Heart right ventricle (tissue), 16 donors: Measurements from ENCODE around the gene TATDN2. TPM values are rescaled to one million over a fixed set of nuclear protein-coding genes. Genes with fewer than 3 reads are reported as not detected.

Experiments used
- ATAC-seq, 8 donors: fragments of 200-7000 bp; cut with Tn5 transposase; one replicate each; pipeline ENCODE4 v1.9.1; 2020; ENCODE audit warnings: mild to moderate bottlenecking in 8 of 8, moderate library complexity in 8 of 8, moderate number of reproducible peaks in 1 of 8
- DNase-seq, 2 donors: peaks; one replicate each; pipeline ENCODE4 v3.0.0-alpha.2; 2020
- H3K27ac ChIP-seq, 10 donors: fragments of 200-600 bp; sonication (generic) in 2 of 10; one replicate each; pipeline versions ENCODE4 v1.5.0 to v1.8.0; 2020 to 2022; ENCODE audit warnings: mild to moderate bottlenecking in 3 of 10
- H3K27me3 ChIP-seq, 7 donors: fragments of 200-600 bp; one replicate each; pipeline ENCODE4 v1.8.0; 2021 to 2022; ENCODE audit warnings: mild to moderate bottlenecking in 2 of 7
- H3K36me3 ChIP-seq, 9 donors: fragments of 200-600 bp; sonication (generic) in 1 of 9; one replicate each; pipeline versions ENCODE4 v1.5.0 to v1.8.0; 2020 to 2022; ENCODE audit warnings: mild to moderate bottlenecking in 2 of 9
- H3K4me1 ChIP-seq, 9 donors: fragments of 200-600 bp; sonication (generic) in 1 of 9; one replicate each; pipeline versions ENCODE4 v1.5.0 to v1.8.0; 2020 to 2022; ENCODE audit warnings: mild to moderate bottlenecking in 4 of 9
- H3K4me3 ChIP-seq, 10 donors: fragments of 200-600 bp; sonication (generic) in 2 of 10; one replicate each; pipeline versions ENCODE4 v1.5.0 to v1.8.0; 2020 to 2022; ENCODE audit warnings: mild to moderate bottlenecking in 7 of 10, moderate library complexity in 2 of 10
- H3K9me3 ChIP-seq, 11 donors: fragments of 200-600 bp in 10 of 11; sonication (generic) in 2 of 11; one replicate each; pipeline versions ENCODE4 v1.5.0 to v1.8.0; 2013 to 2022; ENCODE audit warnings: mild to moderate bottlenecking in 2 of 11, control low read depth in 1 of 11, moderate library complexity in 1 of 11
- WGBS, 2 donors: extraction: QIAGEN DNeasy Blood & Tissue Kit; methylation state at CpG; one replicate each; pipeline ENCODE4 v1.1.7; 2013; ENCODE audit warnings: inconsistent platforms in 1 of 2; 5-methylcytosine and 5-hydroxymethylcytosine counted together
- intact Hi-C, 10 donors: fragments of 100-400 bp; cut with DNase I; formaldehyde crosslinking; loops; one replicate each; pipeline versions ENCODE4 v1.11.1 to v1.14.2; 2022
- polyA plus RNA-seq, 2 donors: library from polyadenylated mRNA; stranded (reverse); fragments of 200-250 nt; gene quantifications; one replicate each; pipeline ENCODE4 v1.2.3, GENCODE V29; 2013
- total RNA-seq, 10 donors: library from RNA; stranded (reverse); fragmentation: NEBNext Ultra II Directional in 3 of 10; extraction: Animal tissue kit (Norgen Biotek cat#: 25700) in 3 of 10; gene quantifications; one replicate each; pipeline versions ENCODE4 v1.2.1 to v1.2.4, GENCODE V29; 2021 to 2023
- TF ChIP-seq, protein P1 (sequence below), 9 donors: fragments of 200-600 bp; sonication (generic) in 2 of 9; IDR thresholded peaks; one replicate each; pipeline versions ENCODE4 v1.5.0 to v1.8.0; 2021 to 2022; ENCODE audit warnings: antibody characterized with exemption in 9 of 9, mild to moderate bottlenecking in 5 of 9, moderate library complexity in 1 of 9
- donor health status: Arrhythmogenic right ventricular cardiomyopathy.
- donor health status: ischemic (EF 13 %, LVEDD 7.1; RV severe dilation, severe dysfunction).
- donor health status: healthy with polysubstance abuse.
- donor health status: DM: no; HTN: yes; CAD: no.
- donor health status: DM: no; HTN: no; CAD: no.
- donor health status: ischemic (EF 25% LVEDD 6.9; RV normal size, moderate dysfunction).
- donor health status: ischemic (EF 25% LVEDD 5.7; RV mildly dilated, moderate dysfunction).
- donor health status: healthy.
- donor health status: DM: yes; HTN: yes; CAD: no.
- donor health status: Ischemic cardiomyopathy.
- donor health status: ischemic (EF 35%, LVEDD 5.7; RV mildly dilated, moderate dysfunction).
- donor health status: nonischemic (EF 11% LVEDD 7.7; RV severe dilation, severe dysfunction).
- donor health status: DM: yes; HTN: yes; CAD: no.
- donor health status: PGD.
- donor health status: ischemic (EF 29% LVEDD 5.4; RV normal size, mild dysfunction).
- donor health status: nonischemic (EF 23%, LVEDD 6.1; RV moderate dilation, normal function).

The TATDN2 gene
- total and polyA plus RNA-seq, 12 donors = 9.6 to 19.6 (median 17.5) TPM

- intact Hi-C loops = no loop called here
- Histone ChIP-seq H3K27me3 (no peaks in the 10 kb centered on the region), H3K4me3 (no peak overlapping the region), H3K27ac (no peak overlapping the region), H3K9me3 (no peaks in the 10 kb centered on the region), H3K36me3 (peaks cover 0 to 88% (median under 1%) of the 10 kb centered on the region in 9 donors), H3K4me1 (peaks cover 0 to 25% (median 4%) of the 10 kb centered on the region in 9 donors)
- ATAC-seq = no peak
- DNase-seq = no peak
- 94 to 96% methylated on average over 5 of the region's 5 CpGs for WGBS, 2 donors
- TF ChIP-seq, protein P1, sequence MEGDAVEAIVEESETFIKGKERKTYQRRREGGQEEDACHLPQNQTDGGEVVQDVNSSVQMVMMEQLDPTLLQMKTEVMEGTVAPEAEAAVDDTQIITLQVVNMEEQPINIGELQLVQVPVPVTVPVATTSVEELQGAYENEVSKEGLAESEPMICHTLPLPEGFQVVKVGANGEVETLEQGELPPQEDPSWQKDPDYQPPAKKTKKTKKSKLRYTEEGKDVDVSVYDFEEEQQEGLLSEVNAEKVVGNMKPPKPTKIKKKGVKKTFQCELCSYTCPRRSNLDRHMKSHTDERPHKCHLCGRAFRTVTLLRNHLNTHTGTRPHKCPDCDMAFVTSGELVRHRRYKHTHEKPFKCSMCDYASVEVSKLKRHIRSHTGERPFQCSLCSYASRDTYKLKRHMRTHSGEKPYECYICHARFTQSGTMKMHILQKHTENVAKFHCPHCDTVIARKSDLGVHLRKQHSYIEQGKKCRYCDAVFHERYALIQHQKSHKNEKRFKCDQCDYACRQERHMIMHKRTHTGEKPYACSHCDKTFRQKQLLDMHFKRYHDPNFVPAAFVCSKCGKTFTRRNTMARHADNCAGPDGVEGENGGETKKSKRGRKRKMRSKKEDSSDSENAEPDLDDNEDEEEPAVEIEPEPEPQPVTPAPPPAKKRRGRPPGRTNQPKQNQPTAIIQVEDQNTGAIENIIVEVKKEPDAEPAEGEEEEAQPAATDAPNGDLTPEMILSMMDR (IDR thresholded peaks at IDR 0.05) = no peak
Measured at GRCh38 chr3:10286133-10286524, 37.9 kb downstream of the TATDN2 start.

- DNase-seq = peak in 1 of 2 donors; percentile 59
- 61 to 76% methylated on average over 2 of the region's 2 CpGs for WGBS, 2 donors
- Histone ChIP-seq H3K9me3 (no peaks in the 10 kb centered on the region), H3K27ac (no peak overlapping the region), H3K4me1 (peaks cover 0 to 25% (median 4%) of the 10 kb centered on the region in 9 donors), H3K36me3 (peaks cover 0 to 81% (median 0%) of the 10 kb centered on the region in 9 donors), H3K4me3 (no peak overlapping the region), H3K27me3 (no peaks in the 10 kb centered on the region)
- peak in 2 of 8 donors; percentile 9 to 43 for ATAC-seq
- intact Hi-C loops = no loop called here
- TF ChIP-seq, protein P1 (IDR thresholded peaks at IDR 0.05) = peak in 3 of 9 donors; percentile 20 to 62 (median 49)
Measured at GRCh38 chr3:10286596-10287295, 38.5 kb downstream of the TATDN2 start.

GRCh38 chr3:10287936-10288574 lies 39.8 kb downstream of the TATDN2 start:
- Histone ChIP-seq H3K4me1 (peaks cover 0 to 23% (median 8%) of the 10 kb centered on the region in 9 donors), H3K27me3 (no peaks in the 10 kb centered on the region), H3K9me3 (no peaks in the 10 kb centered on the region), H3K4me3 (no peak overlapping the region), H3K27ac (no peak overlapping the region), H3K36me3 (peaks cover 0 to 77% (median 0%) of the 10 kb centered on the region in 9 donors)
- intact Hi-C loops = no loop called here
- no peak for ATAC-seq
- 91 to 96% methylated on average over 12 of the region's 12 CpGs for WGBS, 2 donors
- TF ChIP-seq, protein P1 (IDR thresholded peaks at IDR 0.05) = no peak
- no peak for DNase-seq

DNA sequence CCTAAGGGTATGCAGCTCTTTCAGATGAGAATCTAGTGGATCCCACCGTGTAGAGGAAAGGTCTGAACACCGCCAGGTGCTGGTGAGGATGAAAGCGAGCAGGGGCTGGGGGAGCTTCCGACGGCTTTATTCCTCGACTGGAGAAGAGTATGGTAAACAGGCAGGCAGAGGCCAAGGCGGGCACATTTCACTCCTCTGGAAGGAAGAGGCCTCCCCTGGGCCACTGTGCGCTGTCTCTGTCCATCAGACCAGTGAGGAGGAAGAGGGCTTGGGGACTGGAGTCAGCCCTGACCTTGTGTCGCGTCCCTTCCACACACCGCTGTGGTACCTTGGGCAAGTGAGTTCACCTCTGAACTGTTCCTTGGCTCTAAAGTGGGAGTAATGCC lies 40.3 kb downstream of the TATDN2 start:
- WGBS, 2 donors = 86 to 95% methylated on average over 11 of the region's 11 CpGs

More for the DNA sequence above, 40.3 kb downstream of the TATDN2 start:
- Histone ChIP-seq H3K4me1 (peaks cover 0 to 24% (median 8%) of the 10 kb centered on the region in 9 donors), H3K4me3 (no peak overlapping the region), H3K27ac (no peak overlapping the region), H3K9me3 (no peaks in the 10 kb centered on the region), H3K27me3 (no peaks in the 10 kb centered on the region), H3K36me3 (peaks cover 0 to 71% (median 0%) of the 10 kb centered on the region in 9 donors)
- intact Hi-C loops = no loop called here
- DNase-seq (no peak), ATAC-seq (no peak)
- TF ChIP-seq, protein P1 (IDR thresholded peaks at IDR 0.05) = no peak
